Islet precursor cell (in vitro differentiated cells): ENCODE results near the gene RNF227.
A peak's percentile ranks its signal among the peaks of the same experiment; 100 is the strongest.
"Not testable (repeated sequence)": the region's sequence is repeated elsewhere in the genome, so short reads cannot be mapped to it uniquely, and the experiment has no call there.

Experiments used
- DNase-seq: peaks from one replicate; pipeline ENCODE4 v3.0.0-alpha.2; 2018

Gene RNF227

GRCh38 chr17:7915611-7916384, at the start of gene RNF227:
RNF227 (minus strand) TSS chr17:7916289; CDS start chr17:7916195, 94 bp downstream.
- DNase-seq = peak; percentile 94

DNA sequence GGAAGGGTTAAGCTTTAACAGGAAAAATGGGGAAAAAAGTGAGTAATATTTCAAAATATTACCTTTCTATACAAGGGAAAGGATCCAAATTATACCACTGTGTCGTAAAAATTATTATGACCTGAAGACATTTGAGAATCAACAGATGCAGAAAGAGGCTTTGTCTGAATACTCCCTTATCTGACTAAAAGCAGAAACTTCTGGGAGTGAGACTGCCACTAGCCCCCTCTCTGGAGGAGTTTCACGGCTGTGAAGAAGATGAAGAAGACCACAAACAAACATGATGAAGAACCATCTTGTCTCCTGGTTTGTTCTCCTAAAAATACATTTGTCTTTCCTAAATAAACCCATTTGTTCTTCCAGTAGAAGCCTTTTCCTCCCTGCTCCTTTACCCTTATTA, 45.3 kb upstream of the RNF227 start:
- DNase-seq = no peak

GRCh38 chr17:7959503-7960253, 43.6 kb upstream of the RNF227 start:
- DNase-seq = no peak

GRCh38 chr17:7956228-7956965, 40.3 kb upstream of the RNF227 start:
- no peak for DNase-seq

GRCh38 chr17:7955414-7956227, 39.5 kb upstream of the RNF227 start:
- DNase-seq = no peak

DNA sequence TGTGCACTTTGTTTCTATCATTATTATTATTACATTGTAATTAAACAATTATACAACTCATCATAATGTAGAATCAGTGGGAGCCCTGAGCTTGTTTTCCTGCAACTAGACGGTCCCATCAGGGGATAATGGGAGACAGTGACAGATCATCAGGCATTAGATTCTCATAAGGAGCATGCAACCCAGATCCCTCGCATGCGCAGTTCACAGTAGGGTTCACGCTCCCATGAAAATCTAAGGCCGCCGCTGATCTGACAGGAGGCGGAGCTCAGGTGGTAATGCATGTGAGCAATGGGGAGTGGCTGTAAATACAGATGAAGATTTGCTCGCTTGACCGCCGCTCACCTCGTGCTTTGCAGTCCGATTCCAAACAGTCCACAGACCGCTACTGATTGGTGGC, 37.2 kb upstream of the RNF227 start:
- not testable (repeated sequence) for DNase-seq

DNA sequence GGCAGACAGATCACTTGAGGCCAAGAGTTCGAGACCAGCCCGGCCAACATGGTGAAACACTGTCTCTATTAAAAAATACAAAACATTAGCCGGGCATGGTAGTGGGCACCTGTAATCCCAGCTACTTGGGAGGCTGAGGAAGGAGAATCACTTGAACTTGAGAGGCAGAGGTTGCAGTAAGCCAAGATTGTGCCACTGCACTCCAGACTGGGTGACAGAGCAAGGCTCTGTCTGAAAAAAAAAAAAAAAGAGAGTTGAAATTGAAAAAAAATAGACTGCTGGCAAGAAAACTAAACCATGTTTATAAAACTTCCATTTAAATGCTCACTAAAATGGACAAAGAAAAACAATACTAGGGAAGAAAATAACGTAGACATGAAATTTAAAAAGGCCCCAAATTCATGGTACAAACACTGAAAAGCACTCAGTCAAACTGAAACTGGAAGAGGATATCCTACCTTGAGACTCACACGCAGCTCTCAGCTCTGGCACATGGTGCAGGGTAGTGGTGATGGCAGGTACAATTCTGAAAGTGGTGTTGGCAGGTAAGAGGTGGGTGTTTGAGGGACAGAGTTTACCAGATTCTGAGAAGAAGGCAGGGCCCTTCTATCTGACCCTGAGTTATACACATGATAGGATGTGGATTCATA, 35.2 kb upstream of the RNF227 start:
- no peak for DNase-seq

GRCh38 chr17:7950578-7950977, 34.5 kb upstream of the RNF227 start:
- no peak for DNase-seq

- DNase-seq = no peak
Observed at GRCh38 chr17:7947651-7948050, 31.6 kb upstream of the RNF227 start.

DNA sequence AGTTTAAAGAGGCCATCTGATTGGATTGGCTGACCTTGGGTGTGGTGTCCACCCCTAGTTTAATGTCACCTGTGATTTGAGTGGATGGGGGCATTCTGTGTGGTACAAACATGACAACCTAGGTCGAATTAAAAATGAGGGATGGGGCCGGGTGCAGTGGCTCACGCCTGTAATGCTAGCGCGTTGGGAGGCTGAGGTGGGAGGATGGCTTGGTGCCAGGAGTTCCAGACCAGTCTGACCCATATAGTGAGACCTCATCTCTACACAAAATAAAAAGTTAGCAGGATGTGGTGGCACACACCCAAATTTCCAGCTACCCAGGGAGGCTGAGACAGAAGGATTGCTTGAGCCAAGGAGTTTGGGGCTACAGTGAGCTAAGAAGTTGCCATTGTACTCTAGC, 30.4 kb upstream of the RNF227 start:
- DNase-seq = no peak

DNA sequence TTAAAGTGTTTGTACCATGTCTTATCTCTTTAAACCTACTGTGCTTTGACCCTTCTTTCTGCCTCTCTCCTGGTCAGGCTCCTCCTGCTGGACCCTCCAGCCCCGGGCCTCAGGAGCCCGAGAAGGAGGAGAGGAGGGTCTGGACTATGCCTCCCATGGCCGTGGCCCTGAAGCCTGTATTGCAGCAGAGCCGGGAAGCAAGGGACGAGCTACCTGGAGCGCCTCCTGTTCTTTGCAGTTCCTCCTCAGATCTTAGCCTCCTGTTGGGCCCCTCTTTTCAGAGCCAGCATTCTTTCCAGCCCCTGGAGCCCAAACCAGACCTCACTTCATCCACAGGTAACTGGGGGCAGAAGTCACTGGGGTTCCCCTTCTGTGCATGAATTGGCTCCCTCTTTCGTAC, 29.6 kb upstream of the RNF227 start:
- no peak for DNase-seq

GRCh38 chr17:7944326-7944725, 28.2 kb upstream of the RNF227 start:
- DNase-seq = no peak

DNA sequence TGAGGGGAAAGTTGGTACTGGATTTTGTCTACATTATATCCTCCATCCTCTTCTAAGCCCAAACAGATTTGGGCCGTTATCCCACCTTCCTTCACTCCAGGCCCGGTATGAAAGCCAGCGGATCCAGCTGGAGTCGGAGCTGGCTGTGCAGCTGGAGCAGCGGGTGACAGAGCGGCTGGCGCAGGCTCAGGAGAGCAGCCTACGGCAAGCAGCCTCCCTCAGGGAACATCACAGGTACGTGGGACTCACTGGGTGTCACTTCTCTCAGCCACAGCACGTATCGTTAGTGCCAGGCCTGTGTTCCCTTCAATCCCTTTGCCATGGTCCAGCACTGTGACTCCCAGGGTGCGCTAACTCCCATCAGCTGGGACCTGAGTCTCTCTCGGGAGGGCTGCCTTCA, 27.2 kb upstream of the RNF227 start:
- no peak for DNase-seq

DNA sequence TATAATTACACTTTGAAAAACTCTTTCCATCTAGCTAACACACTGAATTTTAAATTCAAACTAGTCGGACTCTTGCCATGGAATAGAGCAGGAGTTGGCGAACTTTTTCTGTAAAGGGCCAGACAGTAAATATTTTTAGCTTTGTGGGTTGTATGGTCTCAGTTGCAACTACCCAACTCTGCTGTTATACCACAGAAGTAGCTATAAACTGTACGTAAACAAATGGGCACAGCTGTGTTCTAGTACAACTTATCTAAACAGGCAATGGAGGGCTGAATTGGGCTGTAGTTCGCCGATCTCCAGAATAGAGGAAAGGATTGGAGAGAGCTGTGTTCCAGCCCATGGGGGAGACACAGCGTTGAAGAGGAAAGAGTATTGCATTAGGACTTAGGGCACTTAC, 24.7 kb upstream of the RNF227 start:
- DNase-seq = no peak

DNA sequence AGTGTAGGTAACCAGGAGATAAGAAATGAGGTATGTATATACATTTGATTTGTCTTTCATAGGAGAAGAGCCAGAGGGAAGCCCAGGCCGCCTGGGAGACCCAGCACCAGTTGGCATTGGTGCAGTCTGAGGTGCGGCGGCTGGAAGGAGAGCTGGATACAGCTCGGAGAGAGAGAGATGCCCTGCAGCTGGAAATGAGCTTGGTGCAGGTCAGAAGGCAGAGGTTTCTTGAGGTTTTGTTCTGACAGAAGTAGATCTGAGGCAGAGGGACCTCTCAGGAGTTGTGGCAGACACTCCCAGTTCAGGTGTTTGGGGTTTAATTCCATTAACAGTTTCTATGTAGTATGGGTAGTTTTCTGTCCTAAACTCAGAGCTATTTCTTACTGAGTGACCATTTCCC, 23.9 kb upstream of the RNF227 start:
- DNase-seq = no peak

DNA sequence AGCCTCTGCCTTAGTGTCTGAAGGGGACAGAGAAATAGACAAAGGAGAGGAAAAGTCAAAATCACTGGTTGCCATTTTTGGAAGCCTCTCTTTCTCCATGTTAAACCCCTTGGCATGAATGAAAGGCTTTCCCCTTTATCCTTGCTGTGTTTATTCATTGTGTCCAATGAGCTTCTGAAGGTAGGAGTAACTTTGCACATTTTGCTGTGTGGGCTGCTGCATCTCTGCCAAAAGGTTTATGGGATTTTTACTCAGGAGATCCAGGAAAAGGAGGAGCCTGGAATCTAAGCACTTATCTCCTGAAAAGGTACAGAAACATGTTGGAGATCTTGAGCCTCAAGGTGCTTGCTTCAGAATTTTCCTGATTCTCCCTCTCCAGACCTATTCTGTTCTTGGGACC, 19.8 kb upstream of the RNF227 start:
- DNase-seq = no peak

GRCh38 chr17:7932949-7933348, 16.9 kb upstream of the RNF227 start:
- peak; percentile 87 for DNase-seq

- DNase-seq = peak; percentile 73
Observed at GRCh38 chr17:7932483-7932891, 16.4 kb upstream of the RNF227 start.

DNA sequence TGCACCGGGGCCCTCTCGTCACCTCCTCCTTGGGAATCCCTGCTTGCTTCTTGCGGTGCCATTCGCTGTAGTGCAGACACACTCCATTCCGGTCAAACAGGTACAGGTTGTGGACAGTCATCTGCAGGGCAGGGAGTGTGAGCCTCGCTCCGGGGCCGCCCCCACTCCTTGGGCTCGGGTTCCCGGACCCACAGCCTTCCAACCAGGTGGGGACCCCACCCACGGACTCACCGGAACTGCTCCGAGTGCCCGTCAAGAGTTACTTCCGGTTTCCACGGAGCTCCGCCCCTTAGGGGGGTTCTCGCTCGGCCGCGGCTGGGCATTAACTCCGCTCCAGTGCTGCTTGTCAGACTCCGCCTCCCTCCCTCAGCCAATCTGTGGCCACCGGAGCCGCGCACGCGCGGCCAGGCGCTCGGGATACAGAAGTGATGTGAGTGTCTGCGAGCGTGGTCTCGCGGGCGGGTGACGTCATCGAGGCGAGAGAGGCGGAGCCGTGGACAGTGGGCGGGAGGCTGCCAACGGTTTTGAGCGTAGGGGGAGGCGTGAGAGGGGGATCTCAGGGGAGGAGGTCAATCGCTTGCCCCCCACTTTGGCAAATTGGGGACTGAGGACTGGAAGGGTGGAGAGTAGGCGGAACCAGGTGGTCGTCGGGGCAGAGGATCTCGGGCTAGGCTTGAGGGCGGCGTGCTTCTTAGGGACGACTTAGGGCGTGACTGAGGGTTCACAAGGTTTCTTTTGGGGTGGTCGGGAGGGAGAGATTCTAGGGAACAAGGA, 15.8 kb upstream of the RNF227 start, which contains the start of the genes CNTROB and TRAPPC1:
CNTROB (plus strand) TSS at position 498 of the 774 bp plus-strand sequence. CDS start 874 bp downstream, outside the sequence.
TRAPPC1 (minus strand) TSS at position 238 of the 774 bp plus-strand sequence; CDS start at position 121, 117 bp downstream.
- DNase-seq = peak; percentile 100

- no peak for DNase-seq
Observed at GRCh38 chr17:7930841-7931631, 14.9 kb upstream of the RNF227 start.
